HG02571 (cell line): ENCODE results near the gene IQCH.
"Not testable (repeated sequence)": the region's sequence is repeated elsewhere in the genome, so short reads cannot be mapped to it uniquely, and the experiment has no call there.

Source experiments
- ATAC-seq: cut with Tn5 transposase; IDR thresholded peaks from one replicate; pipeline ENCODE4 v1.9.1; 2021; ENCODE audit warnings: mild to moderate bottlenecking, moderate library complexity; ENCODE audit not compliant: unreplicated experiment

Gene IQCH

GRCh38 chr15:67349634-67350033 is 95.0 kb downstream of the IQCH start:
- ATAC-seq = no peak

- ATAC-seq = no peak
These were observed 95.5 kb downstream of the IQCH start for GRCh38 chr15:67350042-67350441.

- no peak for ATAC-seq
These were observed 103.8 kb downstream of the IQCH start for GRCh38 chr15:67358391-67358790.

GRCh38 chr15:67358812-67359211 is 104.2 kb downstream of the IQCH start:
- ATAC-seq = no peak

- ATAC-seq = no peak
These were observed 105.0 kb downstream of the IQCH start for GRCh38 chr15:67359431-67360079.

GRCh38 chr15:67361100-67361499 is 106.5 kb downstream of the IQCH start:
- ATAC-seq = no peak

- not testable (repeated sequence) for ATAC-seq
These were observed 109.1 kb downstream of the IQCH start for GRCh38 chr15:67363712-67364111.

- ATAC-seq = no peak
These were observed 111.4 kb downstream of the IQCH start for GRCh38 chr15:67365994-67366393.

GRCh38 chr15:67366904-67367303 is 112.3 kb downstream of the IQCH start:
- no peak for ATAC-seq

GRCh38 chr15:67369359-67369998 is 114.9 kb downstream of the IQCH start:
- no peak for ATAC-seq

GRCh38 chr15:67370206-67370954 is 115.8 kb downstream of the IQCH start:
- no peak for ATAC-seq

- ATAC-seq = no peak
These were observed 118.0 kb downstream of the IQCH start for GRCh38 chr15:67372543-67372942.

GRCh38 chr15:67372986-67373675 is 118.5 kb downstream of the IQCH start:
- ATAC-seq = no peak

- no peak for ATAC-seq
These were observed 119.4 kb downstream of the IQCH start for GRCh38 chr15:67373971-67374370.

GRCh38 chr15:67379530-67379929 is 124.9 kb downstream of the IQCH start:
- ATAC-seq = no peak

GRCh38 chr15:67380921-67381320 is 126.3 kb downstream of the IQCH start:
- no peak for ATAC-seq

GRCh38 chr15:67381416-67382045 is 126.9 kb downstream of the IQCH start:
- ATAC-seq = no peak

- ATAC-seq = no peak
These were observed 128.1 kb downstream of the IQCH start for GRCh38 chr15:67382723-67383122.

- ATAC-seq = no peak
These were observed 129.3 kb downstream of the IQCH start for GRCh38 chr15:67383899-67384298.

GRCh38 chr15:67384761-67385160 is 130.2 kb downstream of the IQCH start:
- ATAC-seq = no peak

- ATAC-seq = no peak
These were observed 131.4 kb downstream of the IQCH start for GRCh38 chr15:67385971-67386370.
